HepG2 (cell line): Measurements from ENCODE around the gene CNTRL. TPM values are rescaled to one million over a fixed set of nuclear protein-coding genes. Genes with fewer than 3 reads are reported as not detected.

Source experiments
- ATAC-seq: fragments of 200-7000 bp; cut with Tn5 transposase; 3 replicates; pipeline ENCODE4 v1.9.1; 2020; ENCODE audit warnings: mild to moderate bottlenecking, moderate library complexity
- BruUV-seq: library from RNA; stranded (reverse); fragments of 400-500 nt; replicated peaks from 2 replicates; lab custom pipeline; 2021; lab: Mats Ljungman, UMichigan
- CTCF ChIA-PET: fragments of 300-600 bp; formaldehyde crosslinking; extraction: SDS; loops from one replicate; lab custom pipeline; 2021; ENCODE audit warnings: low total read pairs, inconsistent platforms, low intra/inter-chr PET ratio; lab: Yijun Ruan, JAX
- POLR2A ChIA-PET: fragments of 350-600 bp; sonication (Branson Sonifier 250); formaldehyde crosslinking; loops from one replicate; lab custom pipeline; 2020; ENCODE audit warnings: antibody characterized with exemption, inconsistent platforms; lab: Yijun Ruan, JAX
- DNase-seq: peaks from one replicate; pipeline ENCODE4 v3.0.0-alpha.2; 2015; ENCODE audit warnings: low spot score
- FAIRE-seq: peaks from 3 replicates; lab custom pipeline; 2011; peaks lifted over from hg19 to GRCh38; lab: Jason Lieb, UNC
- H2AFZ ChIP-seq: one replicate; pipeline ENCODE4 v1.6.1; 2011; ENCODE audit warnings: low read length, inconsistent platforms
- H3K27ac ChIP-seq: fragments of 300-600 bp; 3 replicates; pipeline ENCODE4 v1.8.0; 2011; ENCODE audit warnings: mixed run types, mild to moderate bottlenecking, mixed read lengths, low read length, inconsistent platforms; ENCODE audit not compliant: insufficient read depth; ENCODE audit errors: extremely low read length
- H3K27me3 ChIP-seq, 2 experiments: fragments of 200-600 bp in 1 of 2; 2 replicates in 1 of 2; 3 replicates in 1 of 2; pipeline versions ENCODE4 v1.6.0 to v1.8.0; 2011; ENCODE audit warnings: low read length in 2 of 2, mild to moderate bottlenecking in 2 of 2, moderate library complexity in 2 of 2, inconsistent platforms in 1 of 2; ENCODE audit not compliant: insufficient read depth in 2 of 2, control insufficient read depth in 1 of 2
- H3K36me3 ChIP-seq, 2 experiments: fragments of 200-600 bp in 1 of 2; replicated peaks in 1 of 2; 2 replicates in 1 of 2; 3 replicates in 1 of 2; pipeline versions ENCODE4 v1.5.1 to v1.8.0; 2011; ENCODE audit warnings: low read length in 2 of 2, inconsistent platforms in 1 of 2; ENCODE audit not compliant: insufficient read depth in 2 of 2, control insufficient read depth in 1 of 2
- H3K4me1 ChIP-seq: 2 replicates; pipeline ENCODE4 v1.5.1; 2012; ENCODE audit warnings: low read length, inconsistent platforms; ENCODE audit not compliant: insufficient read depth
- H3K4me2 ChIP-seq: 2 replicates; pipeline ENCODE4 v1.6.0; 2011; ENCODE audit warnings: low read depth, low read length, inconsistent platforms
- H3K4me3 ChIP-seq, 3 experiments: fragments of 200-600 bp in 1 of 3; sonication (generic), shearing (Covaris generic) in 1 of 3; replicated peaks in 1 of 3; 2 replicates each; pipeline ENCODE4 v1.5.1; 2011 to 2016; ENCODE audit warnings: low read length in 3 of 3, inconsistent platforms in 2 of 3, low read depth in 2 of 3, mild to moderate bottlenecking in 2 of 3, control low read depth in 1 of 3, mixed read lengths in 1 of 3; ENCODE audit not compliant: insufficient read depth in 1 of 3
- H3K79me2 ChIP-seq: one replicate; pipeline ENCODE4 v1.6.1; 2011; ENCODE audit warnings: low read length, inconsistent platforms; ENCODE audit not compliant: insufficient read depth
- H3K9ac ChIP-seq: 2 replicates; pipeline ENCODE4 v1.6.0; 2011; ENCODE audit warnings: mild to moderate bottlenecking, low read depth, low read length, inconsistent platforms; ENCODE audit not compliant: insufficient read depth
- H3K9me3 ChIP-seq: 2 replicates; pipeline ENCODE4 v1.5.1; 2012; ENCODE audit warnings: mild to moderate bottlenecking, low read length
- H4K20me1 ChIP-seq: 2 replicates; pipeline ENCODE4 v1.6.0; 2011; ENCODE audit warnings: inconsistent platforms, mild to moderate bottlenecking, low read length, moderate library complexity; ENCODE audit not compliant: insufficient read depth
- CENPX ChIP-seq: sonication (generic); formaldehyde crosslinking; IDR thresholded peaks from 2 replicates; pipeline ENCODE4 v1.9.0; 2021; ENCODE audit warnings: mild to moderate bottlenecking, missing genetic modification reagents, moderate library complexity
- CHD2 ChIP-seq: IDR thresholded peaks from 2 replicates; pipeline ENCODE4 v1.6.1; 2011; ENCODE audit warnings: low read depth, low read length, improper control_type of control experiment
- NFE2L2 ChIP-seq: fragments of 150-350 bp; IDR thresholded peaks from 2 replicates; pipeline ENCODE4 v1.6.1; 2014; ENCODE audit warnings: low read length
- PRDM10 ChIP-seq: sonication (generic); formaldehyde crosslinking; IDR thresholded peaks from 2 replicates; pipeline ENCODE4 v1.4.0; 2020; ENCODE audit warnings: low read depth, missing genetic modification reagents
- SIN3B ChIP-seq: fragments of 150-350 bp; IDR thresholded peaks from 2 replicates; pipeline ENCODE4 v1.6.1; 2014; ENCODE audit warnings: low read length
- SMARCE1 ChIP-seq: fragments of 450-650 bp; IDR thresholded peaks from 2 replicates; pipeline ENCODE4 v1.6.1; 2017; ENCODE audit warnings: borderline replicate concordance
- TBL1XR1 ChIP-seq: fragments of 150-350 bp; IDR thresholded peaks from 2 replicates; pipeline ENCODE4 v1.6.1; 2014; ENCODE audit warnings: borderline replicate concordance, low read length; ENCODE audit not compliant: partially characterized antibody
- ZNF207 ChIP-seq: fragments of 450-650 bp; IDR thresholded peaks from 2 replicates; pipeline ENCODE4 v1.6.1; 2016; ENCODE audit warnings: antibody characterized with exemption, borderline replicate concordance
- ZNF597 ChIP-seq: sonication (generic); formaldehyde crosslinking; IDR thresholded peaks from 2 replicates; pipeline ENCODE4 v1.5.0; 2020; ENCODE audit warnings: missing genetic modification reagents
- ZNF713 ChIP-seq: sonication (generic); formaldehyde crosslinking; IDR thresholded peaks from 2 replicates; pipeline ENCODE4 v1.4.0; 2020; ENCODE audit warnings: mild to moderate bottlenecking, missing genetic modification reagents
- ZNF790 ChIP-seq: sonication (generic); formaldehyde crosslinking; IDR thresholded peaks from 2 replicates; pipeline ENCODE4 v1.8.0; 2022; ENCODE audit warnings: missing genetic modification reagents, mild to moderate bottlenecking, borderline replicate concordance
- ZSCAN25 ChIP-seq: sonication (generic); formaldehyde crosslinking; IDR thresholded peaks from 2 replicates; pipeline ENCODE4 v1.8.0; 2022; ENCODE audit warnings: mild to moderate bottlenecking, missing genetic modification reagents
- WGBS: methylation state at CpG from one replicate; pipeline ENCODE4 v1.1.6; 2017; ENCODE audit warnings: low lambda C conversion rate; 5-methylcytosine and 5-hydroxymethylcytosine counted together
- in situ Hi-C: cut with HindIII; loops from 2 replicates; pipeline ENCODE4 v1.10.0; 2017; ENCODE audit warnings: low pct_unique_long_range_greater_than_20kb; ENCODE audit not compliant: extremely low pct_ligation_motif_present
- intact Hi-C: fragments of 100-400 bp; cut with micrococcal nuclease; formaldehyde crosslinking; loops from one replicate; pipeline ENCODE4 v1.10.0; 2022; ENCODE audit not compliant: unreplicated experiment
- polyA plus RNA-seq, 8 experiments: library from polyadenylated mRNA; depleted of rRNA in 3 of 8; stranded (reverse) in 7 of 8; unstranded in 1 of 8; fragments of >200 nt; fragmentation: Illumina TruSeq in 4 of 8; extraction: Trizol in 4 of 8; gene quantifications; 2 replicates each; pipeline versions ENCODE4 v1.2.1 to v1.2.3, GENCODE V29; 2011 to 2016; ENCODE audit warnings: low read depth in 4 of 8, missing spikeins in 1 of 8, mixed read lengths in 1 of 8; ENCODE audit not compliant: insufficient read depth in 1 of 8
- total RNA-seq, 5 experiments: library from RNA; depleted of rRNA; stranded (reverse); fragments of >200 nt; fragmentation: Illumina TruSeq; extraction: Trizol; gene quantifications; 2 replicates each; pipeline ENCODE4 v1.2.3, GENCODE V29; 2016; ENCODE audit warnings: low read depth in 1 of 5
- TF ChIP-seq, protein P1 (sequence below), 2 experiments: IDR thresholded peaks; 2 replicates each; pipeline ENCODE4 v1.6.1; 2011 to 2012; ENCODE audit warnings: low read length in 2 of 2, borderline replicate concordance in 1 of 2, low read depth in 1 of 2, mild to moderate bottlenecking in 1 of 2, moderate library complexity in 1 of 2

CNTRL gene
- total and polyA plus RNA-seq, 2 of the 13 experiments (the other 11 are each of a cell fraction or from before 2014, with no cell fraction given) = 7.5 to 11.8 TPM

GRCh38 chr9:121216271-121216805, 141.6 kb downstream of the CNTRL start (continued):
- TF ChIP-seq PRDM10 (CRISPR knock-in tag) = no peak
- no peak for TF ChIP-seq ZNF597 (CRISPR knock-in tag)
- TF ChIP-seq SIN3B = no peak
- no peak for TF ChIP-seq SMARCE1
- TF ChIP-seq ZNF713 (CRISPR knock-in tag) = no peak
- no peak for TF ChIP-seq TBL1XR1

DNA sequence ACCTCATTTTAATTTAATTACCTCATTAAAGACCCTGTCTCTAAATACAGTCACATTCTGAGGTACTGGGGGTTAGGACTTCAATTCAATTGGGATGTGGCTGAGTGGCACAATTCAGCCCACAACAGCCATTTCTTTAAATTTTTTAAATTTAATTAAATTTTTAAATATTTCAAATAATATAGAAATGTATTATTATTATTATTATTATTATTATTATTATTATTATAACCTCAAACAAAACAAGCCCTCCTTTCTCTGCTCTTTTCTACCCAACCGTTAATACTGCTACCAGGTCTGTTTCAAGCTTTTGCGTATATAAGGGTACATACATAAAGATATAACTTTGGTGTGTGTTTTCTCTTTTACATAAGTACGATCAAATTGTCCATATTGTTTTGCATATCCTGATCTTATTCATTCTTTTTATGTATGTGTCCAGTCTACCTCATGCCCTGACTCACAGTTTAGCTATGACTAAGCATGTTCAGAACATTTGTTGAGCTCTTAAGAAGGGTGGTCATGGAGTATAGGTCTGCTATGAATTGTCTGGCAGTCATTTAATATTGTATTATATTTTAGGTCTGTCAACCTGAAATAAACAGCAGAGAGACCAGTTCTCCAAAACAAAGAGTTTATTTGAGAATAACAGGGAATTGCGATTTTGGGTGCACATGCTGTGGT, 143.0 kb downstream of the CNTRL start:
- Histone ChIP-seq H3K79me2 (no peaks in the 10 kb centered on the region), H3K4me3 (no peak overlapping the region), H3K27me3 (no peaks in the 10 kb centered on the region; a peak in 1 of 5 replicates), H3K9ac (no peak overlapping the region), H3K9me3 (no peaks in the 10 kb centered on the region), H4K20me1 (no peaks in the 10 kb centered on the region), H3K36me3 (no peaks in the 10 kb centered on the region), H3K4me1 (peaks cover 3% of the 10 kb centered on the region), H3K4me2 (no peak overlapping the region), H2AFZ (no peak overlapping the region), H3K27ac (no peak overlapping the region)
- intact Hi-C loops (no loop called here), in situ Hi-C loops (no loop called here)
- ChIA-PET POLR2A (no interaction called here), CTCF (no interaction called here)
- no peak for DNase-seq
- FAIRE-seq = no peak
- WGBS = 54% methylated on average over 4 of the region's 4 CpGs
- no TSS peak for BruUV-seq
- ATAC-seq = no peak
- TF ChIP-seq ZNF207 (no peak), ZNF790 (CRISPR knock-in tag) (no peak), ZSCAN25 (CRISPR knock-in tag) (no peak), CHD2 (no peak), NFE2L2 (no peak), CENPX (no peak)
- TF ChIP-seq, protein P1, sequence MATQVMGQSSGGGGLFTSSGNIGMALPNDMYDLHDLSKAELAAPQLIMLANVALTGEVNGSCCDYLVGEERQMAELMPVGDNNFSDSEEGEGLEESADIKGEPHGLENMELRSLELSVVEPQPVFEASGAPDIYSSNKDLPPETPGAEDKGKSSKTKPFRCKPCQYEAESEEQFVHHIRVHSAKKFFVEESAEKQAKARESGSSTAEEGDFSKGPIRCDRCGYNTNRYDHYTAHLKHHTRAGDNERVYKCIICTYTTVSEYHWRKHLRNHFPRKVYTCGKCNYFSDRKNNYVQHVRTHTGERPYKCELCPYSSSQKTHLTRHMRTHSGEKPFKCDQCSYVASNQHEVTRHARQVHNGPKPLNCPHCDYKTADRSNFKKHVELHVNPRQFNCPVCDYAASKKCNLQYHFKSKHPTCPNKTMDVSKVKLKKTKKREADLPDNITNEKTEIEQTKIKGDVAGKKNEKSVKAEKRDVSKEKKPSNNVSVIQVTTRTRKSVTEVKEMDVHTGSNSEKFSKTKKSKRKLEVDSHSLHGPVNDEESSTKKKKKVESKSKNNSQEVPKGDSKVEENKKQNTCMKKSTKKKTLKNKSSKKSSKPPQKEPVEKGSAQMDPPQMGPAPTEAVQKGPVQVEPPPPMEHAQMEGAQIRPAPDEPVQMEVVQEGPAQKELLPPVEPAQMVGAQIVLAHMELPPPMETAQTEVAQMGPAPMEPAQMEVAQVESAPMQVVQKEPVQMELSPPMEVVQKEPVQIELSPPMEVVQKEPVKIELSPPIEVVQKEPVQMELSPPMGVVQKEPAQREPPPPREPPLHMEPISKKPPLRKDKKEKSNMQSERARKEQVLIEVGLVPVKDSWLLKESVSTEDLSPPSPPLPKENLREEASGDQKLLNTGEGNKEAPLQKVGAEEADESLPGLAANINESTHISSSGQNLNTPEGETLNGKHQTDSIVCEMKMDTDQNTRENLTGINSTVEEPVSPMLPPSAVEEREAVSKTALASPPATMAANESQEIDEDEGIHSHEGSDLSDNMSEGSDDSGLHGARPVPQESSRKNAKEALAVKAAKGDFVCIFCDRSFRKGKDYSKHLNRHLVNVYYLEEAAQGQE (IDR thresholded peaks at IDR 0.05; ENCODE audit: borderline replicate concordance in 1 of 2, low read depth in 1 of 2, low read length in 2 of 2) = no peak
